ENCODE measurements around the gene LILRB5. TPM values are rescaled to one million over a fixed set of nuclear protein-coding genes. Genes with fewer than 3 reads are reported as not detected.
A peak's percentile ranks its signal among the peaks of the same experiment; 100 is the strongest.
"Not testable (repeated sequence)": the region's sequence is repeated elsewhere in the genome, so short reads cannot be mapped to it uniquely, and the experiment has no call there.

LILRB5 gene
- total and polyA plus RNA-seq, 7 experiments from 2014 or later: 0.08 to 1.8 (median 1.2) TPM; not detected in 3

- intact Hi-C loops (cut with micrococcal nuclease); H3K27me3 ChIP-seq (ENCODE audit: control insufficient read depth in 2 of 2, insufficient read depth in 2 of 2, low read length in 2 of 2); POLR2A ChIA-PET; H3K36me3 ChIP-seq (ENCODE audit: control insufficient read depth in 2 of 3, insufficient read depth in 3 of 3, low read length in 3 of 3); H3K9me3 Mint-ChIP-seq; CTCF ChIA-PET; H3K4me3 Mint-ChIP-seq; H3K27ac ChIP-seq (ENCODE audit: low read depth, low read length); H3K4me3 ChIP-seq (ENCODE audit: low read length); H3K4me1 ChIP-seq (ENCODE audit: control insufficient read depth in 2 of 2, insufficient read depth in 2 of 2, low read length in 2 of 2); H3K9me3 ChIP-seq (ENCODE audit: control insufficient read depth in 2 of 3, low read length in 3 of 3); H3K4me1 Mint-ChIP-seq; DNase-seq; H3K36me3 Mint-ChIP-seq: not testable (repeated sequence)
- peak; percentile 66 for ATAC-seq
- Mint-ChIP-seq H3K27me3 (peaks cover 5 to 40% (median 15%) of the 10 kb centered on the region in 5 donors), H3K27ac (peak overlapping the region in 1 of 9 donors; percentile 28)
These were observed 14.5 kb upstream of the LILRB5 start for GRCh38 chr19:54271587-54271986.

- Mint-ChIP-seq H3K4me3 (no peak overlapping the region), H3K9me3 (no peaks in the 10 kb centered on the region), H3K27ac (no peak overlapping the region), H3K36me3 (no peaks in the 10 kb centered on the region), H3K27me3 (peaks cover 5 to 37% (median 15%) of the 10 kb centered on the region in 5 donors), H3K4me1 (peaks cover 0 to 2% (median 0%) of the 10 kb centered on the region in 7 donors)
- ChIA-PET POLR2A (no interaction called here), CTCF (no interaction called here)
- Histone ChIP-seq H3K27me3 (ENCODE audit: control insufficient read depth in 2 of 2, insufficient read depth in 2 of 2, low read length in 2 of 2) (no peaks in the 10 kb centered on the region), H3K27ac (ENCODE audit: low read depth, low read length) (no peak overlapping the region), H3K4me3 (ENCODE audit: low read length) (no peak overlapping the region), H3K4me1 (ENCODE audit: control insufficient read depth in 2 of 2, insufficient read depth in 2 of 2, low read length in 2 of 2) (no peaks in the 10 kb centered on the region), H3K9me3 (ENCODE audit: control insufficient read depth in 2 of 3, low read length in 3 of 3) (no peaks in the 10 kb centered on the region), H3K36me3 (ENCODE audit: control insufficient read depth in 2 of 3, insufficient read depth in 3 of 3, low read length in 3 of 3) (no peaks in the 10 kb centered on the region)
- intact Hi-C loops (cut with micrococcal nuclease): no loop called here
- DNase-seq (no peak), ATAC-seq (peak; percentile 81)
These were observed 14.0 kb upstream of the LILRB5 start for GRCh38 chr19:54271106-54271505.

GRCh38 chr19:54268936-54269335, 11.9 kb upstream of the LILRB5 start:
- H3K27ac Mint-ChIP-seq: no peak overlapping the region
- Histone ChIP-seq H3K27ac (ENCODE audit: low read depth, low read length) (no peak overlapping the region), H3K9me3 (ENCODE audit: control insufficient read depth in 2 of 3, low read length in 3 of 3) (no peaks in the 10 kb centered on the region), H3K4me3 (ENCODE audit: low read length) (no peak overlapping the region), H3K4me1 (ENCODE audit: control insufficient read depth in 2 of 2, insufficient read depth in 2 of 2, low read length in 2 of 2) (no peaks in the 10 kb centered on the region), H3K27me3 (ENCODE audit: control insufficient read depth in 2 of 2, insufficient read depth in 2 of 2, low read length in 2 of 2) (no peaks in the 10 kb centered on the region), H3K36me3 (ENCODE audit: control insufficient read depth in 2 of 3, insufficient read depth in 3 of 3, low read length in 3 of 3) (no peaks in the 10 kb centered on the region)
- ChIA-PET CTCF (interaction anchor here (1.7 kb wide), 1 partner anchor 10 kb away, joined by 5 read pairs; no protein-coding TSS in a partner anchor), POLR2A (no interaction called here)
- peaks cover 9 to 33% (median 23%) of the 10 kb centered on the region in 5 donors for H3K27me3 Mint-ChIP-seq
- no peaks in the 10 kb centered on the region for H3K36me3 Mint-ChIP-seq
- peaks cover 0 to 2% (median 0%) of the 10 kb centered on the region in 7 donors for H3K4me1 Mint-ChIP-seq
- DNase-seq: no peak
- H3K4me3 Mint-ChIP-seq: no peak overlapping the region
- H3K9me3 Mint-ChIP-seq: no peaks in the 10 kb centered on the region
- no peak for ATAC-seq
- intact Hi-C loops (cut with micrococcal nuclease): no loop called here

GRCh38 chr19:54266133-54266532, 9.1 kb upstream of the LILRB5 start:
- no peak overlapping the region for H3K4me3 ChIP-seq (ENCODE audit: low read length)
- Mint-ChIP-seq H3K9me3 (no peaks in the 10 kb centered on the region), H3K27ac (no peak overlapping the region), H3K27me3 (peaks cover 4 to 24% (median 17%) of the 10 kb centered on the region in 5 donors), H3K4me1 (no peaks in the 10 kb centered on the region), H3K4me3 (no peak overlapping the region), H3K36me3 (no peaks in the 10 kb centered on the region)
- H3K27me3 ChIP-seq (ENCODE audit: control insufficient read depth in 2 of 2, insufficient read depth in 2 of 2, low read length in 2 of 2): no peaks in the 10 kb centered on the region
- no peaks in the 10 kb centered on the region for H3K4me1 ChIP-seq (ENCODE audit: control insufficient read depth in 2 of 2, insufficient read depth in 2 of 2, low read length in 2 of 2)
- peak; percentile 85 for ATAC-seq
- ChIA-PET POLR2A (interaction anchor here (0.6 kb wide), 1 partner anchor 338 kb away, joined by 3 read pairs; no protein-coding TSS in a partner anchor), CTCF (interaction anchor here (0.5 to 2.0 kb wide), 6 partner anchors 13 to 150 kb away, joined by 3 to 7 read pairs (median 4); partner anchors contain the start of genes MBOAT7 and TMC4)
- peak in 8 of 9 donors; percentile 34 to 68 (median 50) for DNase-seq
- H3K27ac ChIP-seq (ENCODE audit: low read depth, low read length): no peak overlapping the region
- no peaks in the 10 kb centered on the region for H3K36me3 ChIP-seq (ENCODE audit: control insufficient read depth in 2 of 3, insufficient read depth in 3 of 3, low read length in 3 of 3)
- H3K9me3 ChIP-seq (ENCODE audit: control insufficient read depth in 2 of 3, low read length in 3 of 3): no peaks in the 10 kb centered on the region
- intact Hi-C loops (cut with micrococcal nuclease): loop anchor here in 1 of 2 donors (1.0 kb wide), 1 partner anchor 98 kb away; no protein-coding TSS in a partner anchor

GRCh38 chr19:54262470-54262869, 5.4 kb upstream of the LILRB5 start:
- ATAC-seq: no peak
- Histone ChIP-seq H3K27ac (ENCODE audit: low read depth, low read length) (no peak overlapping the region), H3K36me3 (ENCODE audit: control insufficient read depth in 2 of 3, insufficient read depth in 3 of 3, low read length in 3 of 3) (no peaks in the 10 kb centered on the region), H3K4me3 (ENCODE audit: low read length) (no peak overlapping the region), H3K9me3 (ENCODE audit: control insufficient read depth in 2 of 3, low read length in 3 of 3) (no peaks in the 10 kb centered on the region), H3K27me3 (ENCODE audit: control insufficient read depth in 2 of 2, insufficient read depth in 2 of 2, low read length in 2 of 2) (no peaks in the 10 kb centered on the region), H3K4me1 (ENCODE audit: control insufficient read depth in 2 of 2, insufficient read depth in 2 of 2, low read length in 2 of 2) (no peaks in the 10 kb centered on the region)
- Mint-ChIP-seq H3K27ac (no peak overlapping the region), H3K27me3 (peaks cover 4 to 15% (median 6%) of the 10 kb centered on the region in 5 donors), H3K36me3 (no peaks in the 10 kb centered on the region), H3K4me1 (no peaks in the 10 kb centered on the region), H3K9me3 (no peaks in the 10 kb centered on the region), H3K4me3 (no peak overlapping the region)
- intact Hi-C loops (cut with micrococcal nuclease): no loop called here
- ChIA-PET CTCF (no interaction called here), POLR2A (no interaction called here)
- DNase-seq: no peak

DNA sequence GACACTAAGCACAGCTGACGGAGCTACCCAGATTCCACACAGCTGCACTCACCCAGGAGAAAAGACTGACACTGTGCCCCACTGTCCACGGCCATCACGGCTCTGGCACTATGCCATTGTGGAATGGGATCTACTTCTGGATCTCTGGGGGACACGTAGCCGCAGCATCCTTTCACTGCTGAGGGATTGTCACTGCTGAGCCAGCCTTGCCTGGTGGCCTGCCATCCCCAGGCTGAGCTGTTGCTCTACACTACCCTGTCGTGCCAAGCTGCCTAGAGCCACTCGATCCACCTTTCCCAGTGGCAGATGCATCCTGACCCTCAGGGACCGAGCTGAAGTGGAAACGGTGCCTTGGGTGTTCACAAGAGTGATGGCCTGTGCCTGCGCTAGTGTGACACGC, 5.0 kb upstream of the LILRB5 start:
- no peak overlapping the region for H3K4me3 ChIP-seq (ENCODE audit: low read length)
- no peak for DNase-seq
- H3K4me3 Mint-ChIP-seq: no peak overlapping the region
- no peaks in the 10 kb centered on the region for H3K36me3 ChIP-seq (ENCODE audit: control insufficient read depth in 2 of 3, insufficient read depth in 3 of 3, low read length in 3 of 3)
- ChIA-PET POLR2A (no interaction called here), CTCF (no interaction called here)
- peaks cover 4 to 15% (median 6%) of the 10 kb centered on the region in 5 donors for H3K27me3 Mint-ChIP-seq
- H3K9me3 Mint-ChIP-seq: no peaks in the 10 kb centered on the region
- no peak overlapping the region for H3K27ac Mint-ChIP-seq
- no peaks in the 10 kb centered on the region for H3K9me3 ChIP-seq (ENCODE audit: control insufficient read depth in 2 of 3, low read length in 3 of 3)
- no peaks in the 10 kb centered on the region for H3K36me3 Mint-ChIP-seq
- no peaks in the 10 kb centered on the region for H3K4me1 Mint-ChIP-seq
- no peaks in the 10 kb centered on the region for H3K27me3 ChIP-seq (ENCODE audit: control insufficient read depth in 2 of 2, insufficient read depth in 2 of 2, low read length in 2 of 2)
- intact Hi-C loops (cut with micrococcal nuclease): no loop called here
- no peak for ATAC-seq
- H3K27ac ChIP-seq (ENCODE audit: low read depth, low read length): no peak overlapping the region
- no peaks in the 10 kb centered on the region for H3K4me1 ChIP-seq (ENCODE audit: control insufficient read depth in 2 of 2, insufficient read depth in 2 of 2, low read length in 2 of 2)

GRCh38 chr19:54256250-54257115, 590 bp downstream of the LILRB5 start:
- peaks cover 0 to 11% (median 0%) of the 10 kb centered on the region in 5 donors for H3K27me3 Mint-ChIP-seq
- Histone ChIP-seq H3K36me3 (ENCODE audit: control insufficient read depth in 2 of 3, insufficient read depth in 3 of 3, low read length in 3 of 3) (no peaks in the 10 kb centered on the region), H3K27ac (ENCODE audit: low read depth, low read length) (no peak overlapping the region), H3K27me3 (ENCODE audit: control insufficient read depth in 2 of 2, insufficient read depth in 2 of 2, low read length in 2 of 2) (no peaks in the 10 kb centered on the region), H3K9me3 (ENCODE audit: control insufficient read depth in 2 of 3, low read length in 3 of 3) (no peaks in the 10 kb centered on the region), H3K4me1 (ENCODE audit: control insufficient read depth in 2 of 2, insufficient read depth in 2 of 2, low read length in 2 of 2) (no peaks in the 10 kb centered on the region), H3K4me3 (ENCODE audit: low read length) (no peak overlapping the region)
- no peak overlapping the region for H3K27ac Mint-ChIP-seq
- no peaks in the 10 kb centered on the region for H3K36me3 Mint-ChIP-seq
- POLR2A ChIA-PET: no interaction called here
- H3K4me3 Mint-ChIP-seq: no peak overlapping the region
- intact Hi-C loops (cut with micrococcal nuclease): no loop called here
- ATAC-seq: no peak
- no peak for DNase-seq
- no peaks in the 10 kb centered on the region for H3K9me3 Mint-ChIP-seq
- H3K4me1 Mint-ChIP-seq: peaks cover 0 to 3% (median 0%) of the 10 kb centered on the region in 7 donors
- CTCF ChIA-PET: no interaction called here
